Mucosa of stomach (tissue), 1 donor: Measurements from ENCODE around the gene MYBPHL.
A peak's percentile ranks its signal among the peaks of the same experiment; 100 is the strongest.

ENCODE experiments used
- H3K27me3 ChIP-seq: one replicate; pipeline ENCODE4 v1.7.0; 2013; ENCODE audit warnings: mild to moderate bottlenecking, low read length; ENCODE audit not compliant: control insufficient read depth, insufficient read depth
- H3K36me3 ChIP-seq: one replicate; pipeline ENCODE4 v1.7.0; 2013; ENCODE audit warnings: low read length; ENCODE audit not compliant: control insufficient read depth, insufficient read depth
- H3K4me1 ChIP-seq: one replicate; pipeline ENCODE4 v1.7.0; 2013; ENCODE audit warnings: mild to moderate bottlenecking, low read length; ENCODE audit not compliant: control insufficient read depth, insufficient read depth
- H3K4me3 ChIP-seq: one replicate; pipeline ENCODE4 v1.7.0; 2013; ENCODE audit warnings: low read length
- H3K9ac ChIP-seq: one replicate; pipeline ENCODE4 v1.7.0; 2013; ENCODE audit warnings: mild to moderate bottlenecking, low read length, moderate library complexity
- H3K9me3 ChIP-seq: one replicate; pipeline ENCODE4 v1.7.0; 2013; ENCODE audit warnings: mild to moderate bottlenecking, low read length, moderate library complexity; ENCODE audit not compliant: control insufficient read depth
- donor health status: Pancreatic carcinoma.

Gene MYBPHL

DNA sequence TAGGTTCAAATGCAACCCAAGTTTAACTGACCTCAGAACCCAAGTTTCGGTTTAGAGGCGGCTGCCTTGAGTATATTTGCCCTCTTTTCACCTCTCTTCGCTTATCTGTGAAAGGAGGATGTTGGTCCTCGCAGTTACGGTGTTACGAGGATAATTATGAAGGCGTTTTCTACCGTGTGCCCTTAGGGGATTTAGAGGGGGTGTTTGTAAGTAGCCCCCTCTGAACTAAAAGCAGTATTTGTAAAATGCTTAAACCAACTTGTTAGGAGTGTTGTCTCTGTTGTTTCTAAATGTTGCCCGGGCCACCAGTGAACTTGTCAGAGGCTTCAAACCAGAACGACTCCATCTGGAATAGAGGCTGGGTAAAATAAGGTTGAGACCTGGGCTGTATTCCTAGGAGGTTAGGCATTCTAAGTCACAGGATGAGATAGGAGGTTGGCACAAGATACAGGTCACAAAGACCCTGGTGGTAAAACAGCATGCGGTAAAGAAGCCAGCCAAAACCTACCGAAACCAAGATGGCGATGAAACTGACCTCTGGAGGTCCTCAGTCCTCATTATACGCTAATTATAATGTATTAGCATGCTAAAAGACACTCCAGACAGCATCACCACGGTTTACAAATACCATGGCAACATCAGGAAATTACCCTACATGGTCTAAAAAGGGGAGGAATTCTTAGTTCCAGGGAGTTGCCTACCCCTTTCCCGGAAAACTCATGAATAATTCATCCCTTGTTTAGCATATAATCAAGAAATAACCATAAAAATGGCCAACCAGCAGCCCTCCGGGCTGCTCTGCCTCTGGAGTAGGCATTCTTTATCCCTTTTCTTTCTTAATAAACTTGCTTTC is 22.8 kb downstream of the MYBPHL start:
- Histone ChIP-seq H3K27me3 (no peaks in the 10 kb centered on the region), H3K4me3 (peak overlapping the region; percentile 55), H3K9ac (peak overlapping the region; percentile 48), H3K9me3 (no peaks in the 10 kb centered on the region), H3K4me1 (peaks cover 19% of the 10 kb centered on the region), H3K36me3 (no peaks in the 10 kb centered on the region)

DNA sequence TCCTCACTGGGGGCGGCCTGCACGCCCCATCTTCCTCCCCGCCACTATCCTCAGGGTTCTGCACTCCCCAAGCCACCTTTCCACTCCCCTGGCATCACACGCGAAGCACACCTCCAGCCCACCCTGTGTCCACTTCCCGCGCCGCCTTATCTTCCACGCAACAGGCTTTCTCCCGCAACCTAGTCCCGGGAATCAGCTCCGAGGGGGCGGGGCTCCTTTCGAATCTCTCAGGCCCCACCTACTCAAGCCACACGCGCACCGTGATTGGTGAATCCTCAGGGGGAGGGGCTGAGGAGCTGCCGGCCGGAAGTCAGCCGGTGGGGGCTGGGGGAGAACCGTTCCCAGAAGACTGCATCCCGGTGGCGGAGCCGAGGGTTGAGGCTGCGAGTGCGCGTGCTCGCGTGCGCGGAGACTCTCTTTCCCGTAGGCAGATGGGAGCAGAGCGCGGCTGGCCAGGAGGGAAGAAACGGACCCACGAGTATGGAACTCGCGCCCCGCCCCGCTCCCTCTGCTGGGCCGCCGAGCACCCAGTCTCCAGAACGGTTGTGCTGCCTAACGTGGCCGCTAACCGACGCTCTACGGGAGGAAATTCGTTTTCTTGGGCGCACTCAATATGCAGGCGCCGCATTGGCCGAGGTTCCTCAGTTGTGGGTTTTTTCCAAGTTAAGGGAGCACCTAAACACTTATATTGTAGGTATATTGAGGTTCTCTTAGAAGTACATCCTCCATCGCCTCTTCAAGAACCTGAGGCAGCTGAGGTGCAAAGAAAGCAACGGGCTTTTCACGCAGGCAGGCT is 23.7 kb downstream of the MYBPHL start, which contains the start of gene PSRC1:
Gene PSRC1 (minus strand): TSS at position 194 of the 796 bp plus-strand sequence.
- no peaks in the 10 kb centered on the region for H3K9me3 ChIP-seq
- no peaks in the 10 kb centered on the region for H3K36me3 ChIP-seq
- H3K27me3 ChIP-seq, result no peaks in the 10 kb centered on the region
- H3K9ac ChIP-seq, result peak within 1 kb of the TSS; percentile 48
- H3K4me3 ChIP-seq, result peak within 1 kb of the TSS; percentile 55
- H3K4me1 ChIP-seq, result peaks cover 19% of the 10 kb centered on the region

DNA sequence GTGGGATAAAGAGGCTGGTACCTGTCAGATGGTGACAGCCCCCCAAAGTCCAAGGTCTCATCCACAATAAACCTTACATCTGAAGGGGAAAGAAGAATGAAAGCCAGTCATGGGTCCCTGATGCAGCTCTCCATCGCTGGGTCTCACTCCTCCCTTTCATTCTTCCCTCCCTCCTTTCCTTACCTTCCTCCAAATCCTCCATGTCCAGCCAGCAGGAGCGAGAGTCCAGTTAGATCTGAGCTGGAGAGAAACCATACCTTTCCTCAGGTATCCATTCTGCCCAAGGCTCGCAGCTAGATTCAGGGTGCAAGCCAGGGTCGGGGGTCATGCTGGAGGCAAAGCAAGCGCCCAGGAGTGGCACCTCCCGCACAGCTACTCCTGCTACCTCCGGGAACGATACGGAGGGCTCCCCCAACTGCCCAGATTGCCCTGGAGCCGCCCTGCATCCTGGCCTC is 24.3 kb downstream of the MYBPHL start:
- peak overlapping the region; percentile 55 for H3K4me3 ChIP-seq
- peak overlapping the region; percentile 44 for H3K9ac ChIP-seq
- H3K4me1 ChIP-seq, result peaks cover 24% of the 10 kb centered on the region
- no peaks in the 10 kb centered on the region for H3K36me3 ChIP-seq
- no peaks in the 10 kb centered on the region for H3K27me3 ChIP-seq
- H3K9me3 ChIP-seq, result no peaks in the 10 kb centered on the region

- Histone ChIP-seq H3K36me3 (no peaks in the 10 kb centered on the region), H3K9ac (peak overlapping the region; percentile 44), H3K9me3 (no peaks in the 10 kb centered on the region), H3K4me3 (peak overlapping the region; percentile 55), H3K27me3 (no peaks in the 10 kb centered on the region), H3K4me1 (peaks cover 30% of the 10 kb centered on the region)
Observed at GRCh38 chr1:109281680-109282496, 24.9 kb downstream of the MYBPHL start.

GRCh38 chr1:109280862-109281261 is 25.9 kb downstream of the MYBPHL start:
- H3K27me3 ChIP-seq, result no peaks in the 10 kb centered on the region
- H3K4me1 ChIP-seq, result peaks cover 35% of the 10 kb centered on the region
- no peak overlapping the region for H3K9ac ChIP-seq
- H3K4me3 ChIP-seq, result no peak overlapping the region
- no peaks in the 10 kb centered on the region for H3K9me3 ChIP-seq
- no peaks in the 10 kb centered on the region for H3K36me3 ChIP-seq

- Histone ChIP-seq H3K9me3 (no peaks in the 10 kb centered on the region), H3K4me3 (no peak overlapping the region), H3K9ac (no peak overlapping the region), H3K4me1 (peaks cover 46% of the 10 kb centered on the region), H3K36me3 (no peaks in the 10 kb centered on the region), H3K27me3 (no peaks in the 10 kb centered on the region)
Observed at GRCh38 chr1:109279615-109280278, 27.1 kb downstream of the MYBPHL start.

DNA sequence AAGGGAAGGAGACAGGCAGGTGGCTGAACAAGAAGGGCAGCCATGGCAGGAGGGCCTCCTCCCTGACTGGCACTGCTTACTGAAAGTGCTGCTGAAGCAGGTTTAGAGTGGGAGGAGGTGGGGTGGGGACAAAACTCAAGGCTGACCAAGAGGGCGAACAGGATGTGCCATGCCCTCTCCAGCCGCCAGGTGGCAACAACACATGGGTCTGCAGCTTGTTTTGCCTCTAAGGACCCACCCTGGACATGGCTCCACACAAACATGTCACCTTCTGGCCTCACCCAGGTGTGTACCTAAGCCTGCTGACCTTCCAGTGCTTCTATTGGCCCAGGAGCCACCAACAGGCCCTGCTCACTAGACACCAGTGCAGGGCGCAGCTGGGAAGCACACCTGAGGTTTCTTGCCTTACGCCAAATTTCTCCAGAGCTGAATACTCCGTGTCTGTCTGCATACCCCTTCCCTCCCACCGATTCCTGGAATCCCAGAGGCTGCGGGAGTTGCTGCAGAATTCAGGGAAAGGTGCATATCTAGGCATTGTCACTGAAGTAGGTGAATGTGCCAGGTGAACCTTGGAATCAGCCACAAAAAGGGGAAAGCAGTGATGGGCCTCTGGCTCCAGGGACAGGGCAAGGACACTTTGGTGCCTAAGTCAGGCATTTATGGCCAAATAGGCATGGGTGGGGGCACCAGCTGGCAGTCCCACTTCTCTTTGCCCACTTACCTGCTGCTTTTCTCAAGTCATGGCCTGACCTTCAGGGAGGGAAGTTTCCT is 29.2 kb downstream of the MYBPHL start:
- Histone ChIP-seq H3K4me3 (no peak overlapping the region), H3K4me1 (peaks cover 50% of the 10 kb centered on the region), H3K9me3 (no peaks in the 10 kb centered on the region), H3K27me3 (no peaks in the 10 kb centered on the region), H3K36me3 (no peaks in the 10 kb centered on the region), H3K9ac (peak overlapping the region; percentile 46)

GRCh38 chr1:109275706-109276345 is 31.0 kb downstream of the MYBPHL start:
- Histone ChIP-seq H3K4me1 (peaks cover 36% of the 10 kb centered on the region), H3K4me3 (no peak overlapping the region), H3K9ac (no peak overlapping the region), H3K27me3 (no peaks in the 10 kb centered on the region), H3K36me3 (no peaks in the 10 kb centered on the region), H3K9me3 (no peaks in the 10 kb centered on the region)

- H3K4me3 ChIP-seq, result no peak overlapping the region
- peak overlapping the region; percentile 47 for H3K9ac ChIP-seq
- no peaks in the 10 kb centered on the region for H3K27me3 ChIP-seq
- H3K4me1 ChIP-seq, result peaks cover 36% of the 10 kb centered on the region
- H3K9me3 ChIP-seq, result no peaks in the 10 kb centered on the region
- no peaks in the 10 kb centered on the region for H3K36me3 ChIP-seq
Observed at GRCh38 chr1:109274533-109275476, 32.0 kb downstream of the MYBPHL start.
